GM12878 (cell line): ENCODE data around the gene PIM2.

Experiments used
- BCL11A ChIP-seq: IDR thresholded peaks from 2 replicates; pipeline ENCODE4 v1.6.1; 2011; ENCODE audit warnings: low read depth, low read length
- CBX5 ChIP-seq: sonication (generic); IDR thresholded peaks from 2 replicates; pipeline ENCODE4 v1.6.1; 2016; ENCODE audit warnings: low read depth, moderate library complexity, mild to moderate bottlenecking, inconsistent platforms
- EED ChIP-seq: sonication (generic); IDR thresholded peaks from 2 replicates; pipeline ENCODE4 v1.6.1; 2016; ENCODE audit warnings: antibody characterized with exemption, low read depth
- EGR1 ChIP-seq, 2 experiments: IDR thresholded peaks; 1 replicate in 1 of 2; 2 replicates in 1 of 2; pipeline ENCODE4 v1.6.1; 2011 to 2012; ENCODE audit warnings: low read depth in 2 of 2, low read length in 2 of 2, borderline replicate concordance in 1 of 2, mild to moderate bottlenecking in 1 of 2, moderate library complexity in 1 of 2
- EZH2 ChIP-seq: IDR thresholded peaks from 2 replicates; pipeline ENCODE4 v1.6.1; 2012; ENCODE audit warnings: low read depth, mild to moderate bottlenecking, control low read depth, inconsistent platforms, low read length, borderline replicate concordance; ENCODE audit not compliant: control insufficient read depth
- MXI1 ChIP-seq: fragments of 150-350 bp; IDR thresholded peaks from 2 replicates; pipeline ENCODE4 v1.6.1; 2011; ENCODE audit warnings: low read depth, mild to moderate bottlenecking, inconsistent platforms, low read length, improper control_type of control experiment
- MYC ChIP-seq: IDR thresholded peaks from 2 replicates; pipeline ENCODE4 v1.6.1; 2011; ENCODE audit warnings: mild to moderate bottlenecking, low read length, moderate library complexity, inconsistent platforms; ENCODE audit not compliant: insufficient read depth, insufficient replicate concordance, insufficient read length, severe bottlenecking
- RBBP5 ChIP-seq: fragments of 200-600 bp; sonication (generic); conservative IDR thresholded peaks from 2 replicates; pipeline ENCODE4 v1.6.1; 2016
- TAF1 ChIP-seq: IDR thresholded peaks from 2 replicates; pipeline ENCODE4 v1.6.1; 2011; ENCODE audit warnings: mild to moderate bottlenecking, low read depth, low read length, borderline replicate concordance
- TF ChIP-seq, protein P1 (sequence below), 3 experiments: IDR thresholded peaks in 2 of 3; conservative IDR thresholded peaks in 1 of 3; 2 replicates each; pipeline ENCODE4 v1.5.1; 2011; ENCODE audit warnings: low read depth in 3 of 3, low read length in 3 of 3, mild to moderate bottlenecking in 3 of 3, control low read depth in 2 of 3, moderate library complexity in 2 of 3, inconsistent platforms in 1 of 3, mixed read lengths in 1 of 3; ENCODE audit not compliant: control insufficient read depth in 2 of 3, insufficient read depth in 1 of 3; ENCODE audit errors: extremely low read depth in 1 of 3
- TF ChIP-seq, protein P2 (sequence below): IDR thresholded peaks from 2 replicates; pipeline ENCODE4 v1.6.1; 2011; ENCODE audit warnings: borderline replicate concordance, low read depth, mild to moderate bottlenecking, moderate library complexity, mixed read lengths, low read length; ENCODE audit not compliant: insufficient read depth; ENCODE audit errors: extremely low read length
- TF ChIP-seq, protein P3 (sequence below): fragments of 450-650 bp; IDR thresholded peaks from 2 replicates; pipeline ENCODE4 v1.6.1; 2017; ENCODE audit warnings: mild to moderate bottlenecking, moderate library complexity

DNA sequence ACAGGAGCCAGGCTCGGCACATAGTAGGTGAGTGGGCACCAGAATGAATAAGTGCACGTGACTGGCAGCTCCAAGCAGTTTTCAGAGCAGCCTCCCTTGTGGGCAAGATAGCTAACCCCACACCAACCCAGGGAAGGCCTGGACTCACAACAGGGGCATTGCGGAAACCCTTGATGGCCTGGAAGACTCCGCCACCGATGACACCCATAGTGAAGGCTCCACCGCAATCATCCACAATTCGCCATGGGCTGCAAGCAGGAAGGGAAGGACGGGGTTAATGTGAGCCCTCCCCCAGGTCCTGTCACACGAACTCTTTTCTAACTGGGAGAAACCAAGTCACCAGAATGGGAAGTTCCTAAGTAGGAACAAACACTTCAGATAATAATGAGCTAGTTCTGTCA, 22.2 kb downstream of the PIM2 start:
- TF ChIP-seq, protein P1, sequence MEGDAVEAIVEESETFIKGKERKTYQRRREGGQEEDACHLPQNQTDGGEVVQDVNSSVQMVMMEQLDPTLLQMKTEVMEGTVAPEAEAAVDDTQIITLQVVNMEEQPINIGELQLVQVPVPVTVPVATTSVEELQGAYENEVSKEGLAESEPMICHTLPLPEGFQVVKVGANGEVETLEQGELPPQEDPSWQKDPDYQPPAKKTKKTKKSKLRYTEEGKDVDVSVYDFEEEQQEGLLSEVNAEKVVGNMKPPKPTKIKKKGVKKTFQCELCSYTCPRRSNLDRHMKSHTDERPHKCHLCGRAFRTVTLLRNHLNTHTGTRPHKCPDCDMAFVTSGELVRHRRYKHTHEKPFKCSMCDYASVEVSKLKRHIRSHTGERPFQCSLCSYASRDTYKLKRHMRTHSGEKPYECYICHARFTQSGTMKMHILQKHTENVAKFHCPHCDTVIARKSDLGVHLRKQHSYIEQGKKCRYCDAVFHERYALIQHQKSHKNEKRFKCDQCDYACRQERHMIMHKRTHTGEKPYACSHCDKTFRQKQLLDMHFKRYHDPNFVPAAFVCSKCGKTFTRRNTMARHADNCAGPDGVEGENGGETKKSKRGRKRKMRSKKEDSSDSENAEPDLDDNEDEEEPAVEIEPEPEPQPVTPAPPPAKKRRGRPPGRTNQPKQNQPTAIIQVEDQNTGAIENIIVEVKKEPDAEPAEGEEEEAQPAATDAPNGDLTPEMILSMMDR (IDR thresholded peaks at IDR 0.05 in 2 of 3, conservative IDR thresholded peaks at IDR 0.05 in 1 of 3; ENCODE audit: control insufficient read depth in 2 of 3, extremely low read depth in 1 of 3, insufficient read depth in 1 of 3, low read depth in 3 of 3, low read length in 3 of 3): no peak
- TF ChIP-seq, protein P2, sequence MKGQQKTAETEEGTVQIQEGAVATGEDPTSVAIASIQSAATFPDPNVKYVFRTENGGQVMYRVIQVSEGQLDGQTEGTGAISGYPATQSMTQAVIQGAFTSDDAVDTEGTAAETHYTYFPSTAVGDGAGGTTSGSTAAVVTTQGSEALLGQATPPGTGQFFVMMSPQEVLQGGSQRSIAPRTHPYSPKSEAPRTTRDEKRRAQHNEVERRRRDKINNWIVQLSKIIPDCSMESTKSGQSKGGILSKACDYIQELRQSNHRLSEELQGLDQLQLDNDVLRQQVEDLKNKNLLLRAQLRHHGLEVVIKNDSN: no peak
- TF ChIP-seq EZH2 (no peak), CBX5 (no peak), RBBP5 (no peak), TAF1 (no peak), MXI1 (no peak), BCL11A (no peak), EGR1 (IDR thresholded peaks at IDR 0.05; ENCODE audit: borderline replicate concordance in 1 of 2, low read depth in 2 of 2, low read length in 2 of 2) (no peak), MYC (no peak), EED (no peak)
- TF ChIP-seq, protein P3, sequence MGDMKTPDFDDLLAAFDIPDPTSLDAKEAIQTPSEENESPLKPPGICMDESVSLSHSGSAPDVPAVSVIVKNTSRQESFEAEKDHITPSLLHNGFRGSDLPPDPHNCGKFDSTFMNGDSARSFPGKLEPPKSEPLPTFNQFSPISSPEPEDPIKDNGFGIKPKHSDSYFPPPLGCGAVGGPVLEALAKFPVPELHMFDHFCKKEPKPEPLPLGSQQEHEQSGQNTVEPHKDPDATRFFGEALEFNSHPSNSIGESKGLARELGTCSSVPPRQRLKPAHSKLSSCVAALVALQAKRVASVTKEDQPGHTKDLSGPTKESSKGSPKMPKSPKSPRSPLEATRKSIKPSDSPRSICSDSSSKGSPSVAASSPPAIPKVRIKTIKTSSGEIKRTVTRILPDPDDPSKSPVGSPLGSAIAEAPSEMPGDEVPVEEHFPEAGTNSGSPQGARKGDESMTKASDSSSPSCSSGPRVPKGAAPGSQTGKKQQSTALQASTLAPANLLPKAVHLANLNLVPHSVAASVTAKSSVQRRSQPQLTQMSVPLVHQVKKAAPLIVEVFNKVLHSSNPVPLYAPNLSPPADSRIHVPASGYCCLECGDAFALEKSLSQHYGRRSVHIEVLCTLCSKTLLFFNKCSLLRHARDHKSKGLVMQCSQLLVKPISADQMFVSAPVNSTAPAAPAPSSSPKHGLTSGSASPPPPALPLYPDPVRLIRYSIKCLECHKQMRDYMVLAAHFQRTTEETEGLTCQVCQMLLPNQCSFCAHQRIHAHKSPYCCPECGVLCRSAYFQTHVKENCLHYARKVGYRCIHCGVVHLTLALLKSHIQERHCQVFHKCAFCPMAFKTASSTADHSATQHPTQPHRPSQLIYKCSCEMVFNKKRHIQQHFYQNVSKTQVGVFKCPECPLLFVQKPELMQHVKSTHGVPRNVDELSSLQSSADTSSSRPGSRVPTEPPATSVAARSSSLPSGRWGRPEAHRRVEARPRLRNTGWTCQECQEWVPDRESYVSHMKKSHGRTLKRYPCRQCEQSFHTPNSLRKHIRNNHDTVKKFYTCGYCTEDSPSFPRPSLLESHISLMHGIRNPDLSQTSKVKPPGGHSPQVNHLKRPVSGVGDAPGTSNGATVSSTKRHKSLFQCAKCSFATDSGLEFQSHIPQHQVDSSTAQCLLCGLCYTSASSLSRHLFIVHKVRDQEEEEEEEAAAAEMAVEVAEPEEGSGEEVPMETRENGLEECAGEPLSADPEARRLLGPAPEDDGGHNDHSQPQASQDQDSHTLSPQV: no peak
